HepG2 (cell line): ENCODE data around the gene SALL2. TPM values are rescaled to one million over a fixed set of nuclear protein-coding genes. Genes with fewer than 3 reads are reported as not detected.

Source experiments
- ARID3A ChIP-seq: IDR thresholded peaks from 2 replicates; pipeline ENCODE4 v1.6.1; 2012; ENCODE audit warnings: low read depth, low read length, improper control_type of control experiment
- ELF4 ChIP-seq: sonication (generic); formaldehyde crosslinking; IDR thresholded peaks from 2 replicates; pipeline ENCODE4 v1.5.0; 2020; ENCODE audit warnings: missing genetic modification reagents, mild to moderate bottlenecking, moderate library complexity, borderline replicate concordance
- FOXP4 ChIP-seq: sonication (generic); formaldehyde crosslinking; IDR thresholded peaks from 2 replicates; pipeline ENCODE4 v1.4.0; 2020; ENCODE audit warnings: missing genetic modification reagents
- HNF4A ChIP-seq: sonication (generic); formaldehyde crosslinking; IDR thresholded peaks from 2 replicates; pipeline ENCODE4 v1.4.0; 2020; ENCODE audit warnings: missing genetic modification reagents
- MED8 ChIP-seq: sonication (generic); formaldehyde crosslinking; IDR thresholded peaks from 2 replicates; pipeline ENCODE4 v1.8.1; 2023; ENCODE audit warnings: mild to moderate bottlenecking, missing genetic modification reagents; ENCODE audit not compliant: insufficient replicate concordance
- PAXIP1 ChIP-seq: sonication (generic); formaldehyde crosslinking; conservative IDR thresholded peaks from 2 replicates; pipeline ENCODE4 v1.4.0; 2020; ENCODE audit warnings: mild to moderate bottlenecking, missing genetic modification reagents, moderate library complexity
- RBFOX2 ChIP-seq: fragments of 200-400 bp; formaldehyde crosslinking; IDR thresholded peaks from 2 replicates; pipeline ENCODE4 v1.6.1; 2017; ENCODE audit warnings: low read depth, mild to moderate bottlenecking, low read length
- TBP ChIP-seq: sonication (generic); formaldehyde crosslinking; IDR thresholded peaks from 2 replicates; pipeline ENCODE4 v1.5.0; 2020; ENCODE audit warnings: missing genetic modification reagents
- ZBTB34 ChIP-seq: sonication (generic); formaldehyde crosslinking; IDR thresholded peaks from 2 replicates; pipeline ENCODE4 v1.8.0; 2022; ENCODE audit warnings: mild to moderate bottlenecking, missing genetic modification reagents
- ZNF264 ChIP-seq: sonication (generic); formaldehyde crosslinking; IDR thresholded peaks from 2 replicates; pipeline ENCODE4 v1.4.0; 2020; ENCODE audit warnings: missing genetic modification reagents
- ZNF280B ChIP-seq: sonication (generic); formaldehyde crosslinking; IDR thresholded peaks from 2 replicates; pipeline ENCODE4 v1.5.0; 2020; ENCODE audit warnings: missing genetic modification reagents, mild to moderate bottlenecking, borderline replicate concordance
- ZNF496 ChIP-seq: sonication (generic); formaldehyde crosslinking; IDR thresholded peaks from 2 replicates; pipeline ENCODE4 v1.8.1; 2023; ENCODE audit warnings: mild to moderate bottlenecking, moderate library complexity, missing genetic modification reagents; ENCODE audit not compliant: insufficient replicate concordance
- ZNF550 ChIP-seq: sonication (generic); formaldehyde crosslinking; IDR thresholded peaks from 2 replicates; pipeline ENCODE4 v1.4.0; 2020; ENCODE audit warnings: mild to moderate bottlenecking, missing genetic modification reagents, borderline replicate concordance
- polyA plus RNA-seq, 8 experiments: library from polyadenylated mRNA; depleted of rRNA in 3 of 8; stranded (reverse) in 7 of 8; unstranded in 1 of 8; fragments of >200 nt; fragmentation: Illumina TruSeq in 4 of 8; extraction: Trizol in 4 of 8; gene quantifications; 2 replicates each; pipeline versions ENCODE4 v1.2.1 to v1.2.3, GENCODE V29; 2011 to 2016; ENCODE audit warnings: low read depth in 4 of 8, missing spikeins in 1 of 8, mixed read lengths in 1 of 8; ENCODE audit not compliant: insufficient read depth in 1 of 8
- total RNA-seq, 5 experiments: library from RNA; depleted of rRNA; stranded (reverse); fragments of >200 nt; fragmentation: Illumina TruSeq; extraction: Trizol; gene quantifications; 2 replicates each; pipeline ENCODE4 v1.2.3, GENCODE V29; 2016; ENCODE audit warnings: low read depth in 1 of 5

The SALL2 gene
- total and polyA plus RNA-seq, 2 of the 13 experiments (the other 11 are each of a cell fraction or from before 2014, with no cell fraction given), result 4.9 to 5.8 TPM

- TF ChIP-seq ZNF496 (CRISPR knock-in tag) (no peak), PAXIP1 (CRISPR knock-in tag) (0 out of 2 replicates have a peak, but pooled peaks have one; percentile 7), ZBTB34 (CRISPR knock-in tag) (no peak), HNF4A (CRISPR knock-in tag) (no peak), RBFOX2 (peak; percentile 49; the same call in 1 of the 2 replicates), ZNF550 (CRISPR knock-in tag) (no peak), ELF4 (CRISPR knock-in tag) (no peak), ARID3A (peak; percentile 82), TBP (no peak), ZNF280B (CRISPR knock-in tag) (no peak), MED8 (CRISPR knock-in tag) (no peak), FOXP4 (0 out of 2 replicates have a peak, but pooled peaks have one; percentile 8), ZNF264 (CRISPR knock-in tag) (peak; percentile 53; the same call in 1 of the 2 replicates)
These were observed 27.3 kb downstream of the SALL2 start (continued) for GRCh38 chr14:21498540-21499526.
